Panc1 (cell line): ENCODE measurements around the gene ELFN2. TPM values are rescaled to one million over a fixed set of nuclear protein-coding genes. Genes with fewer than 3 reads are reported as not detected.

Source experiments
- ATAC-seq: fragments of 200-7000 bp; cut with Tn5 transposase; 2 replicates; pipeline ENCODE4 v1.9.1; 2020; ENCODE audit warnings: mild to moderate bottlenecking, moderate library complexity
- BruUV-seq: library from RNA; stranded (reverse); fragments of 400-500 nt; replicated peaks from 2 replicates; lab custom pipeline; 2021; lab: Mats Ljungman, UMichigan
- CTCF ChIA-PET: fragments of 300-600 bp; sonication (Branson Sonifier 250); formaldehyde crosslinking; loops from one replicate; lab custom pipeline; 2022; ENCODE audit warnings: antibody characterized with exemption; lab: Charles Lee
- POLR2A ChIA-PET: fragments of 300-600 bp; sonication (Branson Sonifier 250); formaldehyde crosslinking; loops from one replicate; lab custom pipeline; 2022; ENCODE audit warnings: antibody characterized with exemption; lab: Charles Lee
- DNase-seq: peaks from one replicate; pipeline ENCODE4 v3.0.0-alpha.2; 2010; ENCODE audit warnings: low read depth, low spot score
- H3K27ac ChIP-seq: 2 replicates; pipeline ENCODE4 v1.5.1; 2011; ENCODE audit warnings: mild to moderate bottlenecking, low read length, inconsistent platforms
- H3K27me3 ChIP-seq: fragments of 200-500 bp; sonication (Bioruptor generic); 2 replicates; pipeline ENCODE4 v1.6.0; 2014; ENCODE audit warnings: low read length, inconsistent platforms; ENCODE audit not compliant: control insufficient read depth, insufficient read depth
- H3K36me3 ChIP-seq: fragments of 200-500 bp; sonication (Bioruptor generic); 2 replicates; pipeline ENCODE4 v1.5.1; 2014; ENCODE audit warnings: inconsistent platforms, mild to moderate bottlenecking, low read length, moderate library complexity; ENCODE audit not compliant: control insufficient read depth, insufficient read depth
- H3K4me1 ChIP-seq: 2 replicates; pipeline ENCODE4 v1.5.1; 2011; ENCODE audit warnings: inconsistent platforms, mild to moderate bottlenecking, low read length, moderate library complexity; ENCODE audit not compliant: control insufficient read depth, insufficient read depth
- H3K4me3 ChIP-seq, 2 experiments: 2 replicates each; pipeline ENCODE4 v1.5.1; 2011 to 2012; ENCODE audit warnings: low read depth in 2 of 2, low read length in 2 of 2, mild to moderate bottlenecking in 2 of 2, inconsistent platforms in 1 of 2, moderate library complexity in 1 of 2
- H3K9me3 ChIP-seq: fragments of 200-500 bp; sonication (Bioruptor generic); 2 replicates; pipeline ENCODE4 v1.5.1; 2014; ENCODE audit warnings: low read depth, mild to moderate bottlenecking, inconsistent platforms, low read length, moderate library complexity; ENCODE audit not compliant: control insufficient read depth, insufficient read depth
- CTCF ChIP-seq: fragments of 450-650 bp; IDR thresholded peaks from 2 replicates; pipeline ENCODE4 v1.5.1; 2017; ENCODE audit warnings: mild to moderate bottlenecking
- POLR2AphosphoS5 ChIP-seq: IDR thresholded peaks from 2 replicates; pipeline ENCODE4 v1.6.1; 2012; ENCODE audit warnings: mild to moderate bottlenecking, low read depth, low read length, moderate library complexity
- REST ChIP-seq, 2 experiments: IDR thresholded peaks; 2 replicates each; pipeline ENCODE4 v1.6.1; 2011 to 2012; ENCODE audit warnings: low read depth in 2 of 2, control low read depth in 1 of 2, low read length in 1 of 2, mild to moderate bottlenecking in 1 of 2, moderate library complexity in 1 of 2; ENCODE audit not compliant: insufficient read depth in 1 of 2
- SIN3A ChIP-seq: IDR thresholded peaks from 2 replicates; pipeline ENCODE4 v1.6.1; 2012; ENCODE audit warnings: low read depth, mild to moderate bottlenecking, low read length, moderate library complexity, borderline replicate concordance; ENCODE audit not compliant: insufficient read depth
- TCF7L2 ChIP-seq: IDR thresholded peaks from 2 replicates; pipeline ENCODE4 v1.6.1; 2011; ENCODE audit warnings: mild to moderate bottlenecking, low read depth, low read length, inconsistent platforms
- in situ Hi-C: cut with HindIII; loops from 2 replicates; pipeline ENCODE4 v1.10.0; 2016; ENCODE audit warnings: low sequenced_read_pairs, low pct_unique_long_range_greater_than_20kb
- intact Hi-C: fragments of 100-400 bp; cut with micrococcal nuclease; formaldehyde crosslinking; loops from one replicate; pipeline ENCODE4 v1.10.0; 2022; ENCODE audit not compliant: unreplicated experiment
- total RNA-seq: library from RNA; stranded (reverse); gene quantifications from one replicate; pipeline ENCODE4 v1.2.1, GENCODE V29; 2021; ENCODE audit not compliant: unreplicated experiment

Gene ELFN2
- total RNA-seq, 1 experiment from 2014 or later = 2.9 TPM

- Histone ChIP-seq H3K4me1 (peaks cover 13% of the 10 kb centered on the region), H3K36me3 (no peaks in the 10 kb centered on the region), H3K9me3 (no peaks in the 10 kb centered on the region), H3K27me3 (no peaks in the 10 kb centered on the region), H3K27ac (no peak overlapping the region), H3K4me3 (no peak overlapping the region)
- intact Hi-C loops = no loop called here
- POLR2A ChIA-PET = interaction anchor here (0.6 kb wide), 1 partner anchor 26 kb away, joined by 6 read pairs; no protein-coding TSS in a partner anchor
- BruUV-seq = no TSS peak
- TF ChIP-seq POLR2AphosphoS5 = no peak
- no peak for TF ChIP-seq TCF7L2
- TF ChIP-seq CTCF = no peak
- TF ChIP-seq SIN3A = no peak
- TF ChIP-seq REST (IDR thresholded peaks at IDR 0.05; ENCODE audit: insufficient read depth in 1 of 2, low read depth in 2 of 2, low read length in 1 of 2) = no peak
- in situ Hi-C loops = no loop called here
- ATAC-seq (no peak), DNase-seq (no peak)
- CTCF ChIA-PET = no interaction called here
Measured at GRCh38 chr22:37342065-37342464, 85.2 kb downstream of the ELFN2 start.

- peaks cover 12% of the 10 kb centered on the region for H3K4me1 ChIP-seq
- CTCF ChIA-PET = no interaction called here
Measured at GRCh38 chr22:37340331-37341262, 86.7 kb downstream of the ELFN2 start.

More at GRCh38 chr22:37340331-37341262, 86.7 kb downstream of the ELFN2 start:
- Histone ChIP-seq H3K4me3 (no peak overlapping the region), H3K9me3 (no peaks in the 10 kb centered on the region), H3K27ac (no peak overlapping the region), H3K27me3 (no peaks in the 10 kb centered on the region), H3K36me3 (no peaks in the 10 kb centered on the region)
- ATAC-seq (no peak), DNase-seq (no peak)
- POLR2A ChIA-PET = interaction anchor here (0.5 to 1.0 kb wide), 2 partner anchors 28 to 338 kb away, joined by 3 to 7 read pairs; no protein-coding TSS in a partner anchor
- in situ Hi-C loops = no loop called here
- TF ChIP-seq TCF7L2 (no peak), POLR2AphosphoS5 (no peak), SIN3A (no peak), REST (IDR thresholded peaks at IDR 0.05; ENCODE audit: insufficient read depth in 1 of 2, low read depth in 2 of 2, low read length in 1 of 2) (no peak), CTCF (no peak)
- no TSS peak for BruUV-seq
- intact Hi-C loops = no loop called here
